GM12864 (cell line): ENCODE results near the gene COL10A1.

ENCODE experiments used
- DNase-seq: peaks from one replicate; pipeline ENCODE4 v3.0.0-alpha.2; 2011; ENCODE audit warnings: low read depth
- H3K4me3 ChIP-seq: 2 replicates; pipeline ENCODE4 v1.5.1; 2011; ENCODE audit warnings: mild to moderate bottlenecking, low read depth, low read length, control low read depth
- TF ChIP-seq, protein P1 (sequence below): IDR thresholded peaks from 2 replicates; pipeline ENCODE4 v1.5.1; 2011; ENCODE audit warnings: low read depth, mild to moderate bottlenecking, moderate library complexity, low read length, control low read depth, inconsistent platforms; ENCODE audit errors: missing control alignments

COL10A1 gene

GRCh38 chr6:116087437-116088027 lies 38.4 kb downstream of the COL10A1 start:
- DNase-seq = peak; percentile 92
- TF ChIP-seq, protein P1, sequence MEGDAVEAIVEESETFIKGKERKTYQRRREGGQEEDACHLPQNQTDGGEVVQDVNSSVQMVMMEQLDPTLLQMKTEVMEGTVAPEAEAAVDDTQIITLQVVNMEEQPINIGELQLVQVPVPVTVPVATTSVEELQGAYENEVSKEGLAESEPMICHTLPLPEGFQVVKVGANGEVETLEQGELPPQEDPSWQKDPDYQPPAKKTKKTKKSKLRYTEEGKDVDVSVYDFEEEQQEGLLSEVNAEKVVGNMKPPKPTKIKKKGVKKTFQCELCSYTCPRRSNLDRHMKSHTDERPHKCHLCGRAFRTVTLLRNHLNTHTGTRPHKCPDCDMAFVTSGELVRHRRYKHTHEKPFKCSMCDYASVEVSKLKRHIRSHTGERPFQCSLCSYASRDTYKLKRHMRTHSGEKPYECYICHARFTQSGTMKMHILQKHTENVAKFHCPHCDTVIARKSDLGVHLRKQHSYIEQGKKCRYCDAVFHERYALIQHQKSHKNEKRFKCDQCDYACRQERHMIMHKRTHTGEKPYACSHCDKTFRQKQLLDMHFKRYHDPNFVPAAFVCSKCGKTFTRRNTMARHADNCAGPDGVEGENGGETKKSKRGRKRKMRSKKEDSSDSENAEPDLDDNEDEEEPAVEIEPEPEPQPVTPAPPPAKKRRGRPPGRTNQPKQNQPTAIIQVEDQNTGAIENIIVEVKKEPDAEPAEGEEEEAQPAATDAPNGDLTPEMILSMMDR = no peak
- H3K4me3 ChIP-seq = peak overlapping the region; percentile 44

DNA sequence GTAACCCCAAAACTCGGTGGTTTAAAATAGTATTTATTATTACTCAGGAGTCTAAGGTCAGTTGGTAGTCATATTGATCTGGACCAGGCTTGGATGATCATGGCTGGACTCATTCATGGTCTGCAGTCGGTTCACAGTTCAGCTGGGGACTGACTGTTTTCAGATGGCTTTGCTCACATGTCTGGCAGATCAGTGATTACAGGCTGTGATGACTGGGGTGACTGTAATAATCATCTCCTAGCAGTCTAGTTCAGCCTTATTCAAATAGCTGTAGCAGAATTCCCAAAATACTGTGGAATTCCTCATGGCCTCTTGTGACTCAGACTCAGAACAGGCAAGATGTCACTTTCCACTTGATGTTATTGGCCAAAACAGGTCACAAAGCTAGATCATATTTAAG lies 41.6 kb downstream of the COL10A1 start:
- H3K4me3 ChIP-seq = no peak overlapping the region
- DNase-seq = no peak

DNA sequence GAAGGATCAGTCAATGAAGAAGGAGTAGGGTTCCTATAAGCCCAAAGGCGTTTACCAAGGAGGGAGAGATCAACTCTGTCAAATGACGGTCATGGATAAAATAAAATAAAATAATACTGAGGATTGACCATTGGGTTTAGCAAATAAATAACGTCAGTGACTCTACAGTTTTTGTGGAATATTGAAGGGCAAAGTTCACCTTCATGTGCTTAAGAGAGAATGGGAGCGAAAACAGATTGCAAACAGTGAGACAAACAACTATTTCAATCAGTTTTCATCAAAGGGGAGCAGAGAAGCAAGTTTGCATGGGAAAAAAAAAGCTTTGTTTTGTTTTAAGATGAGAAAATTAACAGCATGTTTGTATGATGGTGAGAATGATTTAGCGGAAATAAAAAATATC lies 42.9 kb downstream of the COL10A1 start:
- H3K4me3 ChIP-seq = no peak overlapping the region
- TF ChIP-seq, protein P1 = no peak
- no peak for DNase-seq

More for the DNA sequence above, 41.6 kb downstream of the COL10A1 start:
- TF ChIP-seq, protein P1 = no peak

GRCh38 chr6:116078945-116079344 lies 47.0 kb downstream of the COL10A1 start:
- DNase-seq = no peak
- H3K4me3 ChIP-seq = no peak overlapping the region
- TF ChIP-seq, protein P1 = no peak

DNA sequence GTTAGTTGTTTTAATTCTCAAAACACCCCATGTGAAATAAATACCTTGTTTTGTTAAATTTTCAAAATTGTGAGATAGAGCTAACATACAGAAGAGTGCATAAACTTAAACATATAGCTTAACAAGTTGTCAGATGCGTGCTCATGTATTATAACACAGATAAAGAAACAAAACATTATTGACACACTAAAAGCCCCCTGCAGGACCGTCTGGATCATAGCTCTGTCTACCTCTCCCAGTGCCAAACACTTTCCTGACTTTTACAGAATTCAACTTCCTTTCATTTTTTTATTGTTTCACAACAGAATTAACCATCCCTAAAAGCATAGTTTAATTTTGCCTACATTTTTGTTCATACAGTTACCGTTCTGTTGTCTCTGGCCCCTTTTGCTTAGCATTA lies 47.4 kb downstream of the COL10A1 start:
- TF ChIP-seq, protein P1 = no peak
- H3K4me3 ChIP-seq = no peak overlapping the region
- DNase-seq = no peak

GRCh38 chr6:116074732-116075390 lies 51.1 kb downstream of the COL10A1 start:
- no peak for DNase-seq
- H3K4me3 ChIP-seq = no peak overlapping the region
- TF ChIP-seq, protein P1 = no peak
